NK-92 treated with Interleukin-12 subunit alpha and Interleukin-12 subunit beta, amount 100 ng/mL, for 24 hours (cell line): ENCODE results near the gene JUND.
A peak's percentile ranks its signal among the peaks of the same experiment; 100 is the strongest.
"Not testable (repeated sequence)": the region's sequence is repeated elsewhere in the genome, so short reads cannot be mapped to it uniquely, and the experiment has no call there.

Source experiments
- DNase-seq: peaks from one replicate; lab custom pipeline; 2025; lab: John Stamatoyannopoulos, UW

The JUND gene

GRCh38 chr19:18281082-18282020 lies at the start of gene JUND:
JUND (minus strand) TSS chr19:18281622; CDS start chr19:18281484, 138 bp downstream.
- DNase-seq: peak; percentile 97

DNA sequence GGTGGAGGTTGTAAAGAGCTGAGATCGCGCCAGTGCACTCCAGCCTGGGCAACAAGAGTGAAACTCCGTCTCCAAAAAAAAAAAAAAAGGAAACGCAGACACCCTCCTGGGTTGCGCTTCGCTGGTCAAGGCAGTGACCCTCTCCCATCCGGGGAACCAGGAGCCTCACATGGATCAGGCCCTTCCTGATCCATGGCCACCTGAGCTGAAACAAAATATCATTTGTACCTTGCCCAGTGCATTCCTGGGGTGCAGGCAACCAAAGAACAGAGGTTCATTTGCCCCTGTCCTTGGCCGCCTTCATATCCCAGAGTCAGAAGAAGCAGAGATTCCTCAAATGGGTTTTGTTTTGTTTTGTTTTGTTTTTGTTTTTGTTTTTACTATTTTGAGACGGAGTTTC lies 49.4 kb upstream of the JUND start:
- no peak for DNase-seq

- DNase-seq: no peak
These were observed 47.6 kb upstream of the JUND start for GRCh38 chr19:18329035-18329376.

GRCh38 chr19:18328340-18329034 lies 47.1 kb upstream of the JUND start:
- peak; percentile 82 for DNase-seq

- no peak for DNase-seq
These were observed 45.4 kb upstream of the JUND start for GRCh38 chr19:18326772-18327171.

- DNase-seq: not testable (repeated sequence)
These were observed 42.9 kb upstream of the JUND start for GRCh38 chr19:18324373-18324731.

- DNase-seq: peak; percentile 99
These were observed 41.5 kb upstream of the JUND start, which contains the start of gene LSM4 for GRCh38 chr19:18322759-18323460. LSM4 (minus strand) TSS chr19:18323076; CDS start chr19:18323020, 56 bp downstream.

DNA sequence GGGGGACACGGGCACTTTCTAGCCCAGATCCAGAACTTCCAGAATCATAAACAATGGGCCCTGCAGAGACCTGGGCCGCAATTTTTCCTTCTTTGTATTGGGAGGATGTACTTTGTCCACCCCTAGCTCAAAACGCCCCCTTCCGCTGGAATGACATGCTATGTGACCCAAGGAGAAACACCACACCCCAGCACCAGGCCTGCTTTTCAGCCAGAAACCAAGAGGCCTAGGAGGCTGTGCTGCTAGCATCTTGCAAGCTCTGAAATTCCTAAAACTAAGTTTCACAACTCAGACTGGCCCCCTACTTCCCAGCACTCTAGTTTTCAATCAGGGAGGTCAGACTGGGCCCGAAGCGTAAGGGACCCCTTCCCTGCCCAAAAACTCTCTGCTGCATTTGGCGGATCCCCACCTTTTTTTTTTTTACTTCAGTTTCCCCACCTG lies 40.9 kb upstream of the JUND start:
- DNase-seq: peak; percentile 56

DNA sequence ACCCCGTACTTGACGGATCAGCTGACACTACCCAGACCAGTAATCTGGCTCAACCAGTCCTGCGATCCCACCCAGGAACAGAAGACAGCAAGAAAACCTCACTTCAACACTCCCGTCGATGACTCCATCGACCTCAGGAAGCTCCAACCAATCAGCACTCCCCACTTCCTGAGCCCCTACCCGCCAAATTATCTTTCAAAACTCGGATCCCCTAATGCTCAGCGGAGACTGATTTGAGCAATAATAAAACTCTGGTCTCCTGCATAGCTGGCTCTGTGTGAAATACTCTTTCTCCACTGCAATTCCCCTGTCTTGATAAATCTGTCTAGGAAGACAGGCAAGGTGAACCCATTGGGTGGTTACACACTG lies 40.3 kb upstream of the JUND start:
- DNase-seq: no peak

DNA sequence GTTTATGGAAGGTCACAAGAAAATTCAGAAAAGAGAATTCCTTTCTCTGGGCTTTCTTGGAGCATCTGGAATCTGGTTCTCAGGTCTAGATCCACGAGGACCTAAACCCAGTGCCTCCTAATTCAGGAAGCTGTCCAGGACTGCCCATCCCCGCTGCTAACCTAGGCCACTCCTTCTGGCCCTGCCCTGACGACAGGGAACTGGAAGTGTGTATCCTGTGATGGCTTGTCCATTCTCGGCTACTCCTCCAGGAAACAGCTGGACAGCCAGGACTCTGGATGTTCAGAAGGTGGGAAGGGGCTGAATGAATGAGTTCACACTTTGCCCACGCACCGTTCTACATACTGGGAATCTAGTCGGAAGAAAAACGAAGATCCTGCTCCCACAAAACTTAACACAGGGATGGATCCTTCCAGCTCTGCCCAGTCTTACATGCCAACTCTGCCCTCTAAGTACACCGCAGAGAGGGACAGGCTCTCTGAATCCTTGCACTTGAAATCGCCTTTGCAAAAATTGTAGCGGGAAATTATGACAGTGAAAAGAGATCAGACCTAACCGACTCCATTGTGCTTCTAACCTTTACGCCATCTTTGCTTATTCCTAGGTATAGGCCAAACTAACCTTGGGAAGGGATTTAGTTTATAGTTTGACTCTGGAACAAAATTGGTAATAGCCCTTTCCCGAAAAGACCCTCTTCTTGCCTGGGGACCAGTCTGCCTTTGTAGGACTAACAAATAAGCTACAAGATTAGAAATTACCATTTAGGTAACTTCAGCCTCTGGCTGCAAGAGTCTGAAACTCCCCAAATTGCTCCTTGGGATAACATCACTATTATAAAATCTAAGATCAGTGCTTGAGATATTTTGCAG lies 39.7 kb upstream of the JUND start:
- DNase-seq: no peak

DNA sequence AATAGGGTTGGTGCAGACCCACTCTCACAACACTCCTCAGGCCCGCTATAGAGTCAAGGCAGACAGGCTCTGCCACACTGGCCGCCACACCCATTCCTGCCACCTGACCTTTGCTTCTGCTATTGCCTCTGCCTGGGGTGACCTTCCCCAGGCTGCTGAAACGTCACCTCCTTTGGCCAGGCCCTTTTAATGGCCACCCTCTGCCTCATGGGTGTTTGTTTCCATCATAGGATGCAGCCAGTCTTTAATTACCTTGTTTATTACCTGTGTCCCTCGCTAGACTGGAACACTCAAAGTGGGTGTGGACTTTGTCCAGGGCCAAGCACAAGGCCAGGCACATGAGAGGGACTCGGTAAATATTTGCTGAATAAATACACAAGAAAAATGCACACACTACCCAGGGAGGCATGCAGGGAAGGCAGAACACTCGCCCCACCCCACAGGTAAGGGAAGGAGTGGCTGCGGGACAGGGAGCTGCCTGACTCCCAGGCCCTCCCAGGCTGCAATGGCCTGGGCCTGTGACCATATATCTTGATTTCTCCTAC lies 38.2 kb upstream of the JUND start:
- DNase-seq: no peak

DNA sequence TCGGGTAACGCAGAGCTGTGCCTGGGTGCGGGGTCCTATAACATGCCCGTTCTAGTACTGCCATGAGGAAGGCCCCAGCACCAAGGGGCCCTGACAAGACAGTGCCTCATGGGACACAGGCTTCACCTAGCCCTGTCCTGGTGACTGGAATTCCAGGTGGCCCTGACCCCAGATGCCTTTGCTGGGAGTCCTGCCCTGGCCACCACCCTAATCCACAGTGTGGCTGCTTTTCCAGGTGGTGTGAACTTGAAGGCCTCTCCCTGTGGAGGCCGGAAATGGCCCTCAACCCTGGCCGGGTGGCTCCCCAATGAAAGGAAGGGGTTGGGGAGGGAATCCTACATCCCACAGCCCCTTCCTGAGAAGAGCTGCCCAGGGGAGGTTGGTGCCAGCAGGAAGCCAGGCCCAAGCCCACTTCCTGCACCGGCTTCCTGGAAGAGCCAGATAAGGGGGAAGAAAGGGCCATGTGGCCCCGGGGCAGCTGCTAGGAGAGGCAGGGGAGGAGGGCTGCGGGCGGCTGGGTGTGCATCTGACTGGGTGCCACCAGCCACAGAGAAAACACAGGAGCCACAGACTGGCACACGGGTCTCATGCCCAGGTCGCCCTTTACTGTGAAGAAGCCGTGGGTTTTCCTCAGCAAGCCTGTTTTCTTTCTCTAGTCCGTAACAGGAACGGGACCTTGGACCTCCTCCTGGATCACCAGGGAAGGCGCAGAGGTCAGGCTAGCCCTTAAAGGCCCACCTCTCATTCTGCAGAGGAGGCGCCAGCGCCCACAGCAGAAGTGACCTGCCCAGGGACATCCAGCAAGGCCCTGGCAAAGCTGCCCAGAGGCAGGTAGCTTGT lies 36.8 kb upstream of the JUND start:
- DNase-seq: no peak

- DNase-seq: no peak
These were observed 32.0 kb upstream of the JUND start for GRCh38 chr19:18313398-18313797.

DNA sequence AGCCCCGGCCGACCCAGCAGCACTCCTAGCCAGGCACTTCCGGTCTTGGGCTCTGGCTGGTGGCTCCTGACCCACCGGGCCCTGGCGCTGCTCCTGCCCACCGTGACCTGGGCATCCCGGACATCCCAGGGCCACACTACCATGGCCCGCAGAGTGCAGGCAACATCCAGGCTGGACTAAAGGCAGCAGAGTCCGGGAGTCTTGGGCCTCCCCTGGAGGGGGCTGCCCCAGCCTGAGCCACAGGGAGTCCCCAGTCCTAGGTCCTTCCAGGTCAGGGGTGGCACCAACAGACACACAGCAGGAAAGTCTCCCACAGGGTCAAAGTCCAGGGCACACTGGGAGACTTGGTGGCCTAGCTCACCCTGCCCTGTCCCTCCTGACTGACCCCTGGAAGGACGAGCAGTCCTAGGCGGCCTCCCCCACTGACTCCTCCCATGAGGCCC lies 30.7 kb upstream of the JUND start:
- DNase-seq: no peak

GRCh38 chr19:18311502-18312091 lies 30.2 kb upstream of the JUND start:
- no peak for DNase-seq

- no peak for DNase-seq
These were observed 29.5 kb upstream of the JUND start for GRCh38 chr19:18310966-18311365.

DNA sequence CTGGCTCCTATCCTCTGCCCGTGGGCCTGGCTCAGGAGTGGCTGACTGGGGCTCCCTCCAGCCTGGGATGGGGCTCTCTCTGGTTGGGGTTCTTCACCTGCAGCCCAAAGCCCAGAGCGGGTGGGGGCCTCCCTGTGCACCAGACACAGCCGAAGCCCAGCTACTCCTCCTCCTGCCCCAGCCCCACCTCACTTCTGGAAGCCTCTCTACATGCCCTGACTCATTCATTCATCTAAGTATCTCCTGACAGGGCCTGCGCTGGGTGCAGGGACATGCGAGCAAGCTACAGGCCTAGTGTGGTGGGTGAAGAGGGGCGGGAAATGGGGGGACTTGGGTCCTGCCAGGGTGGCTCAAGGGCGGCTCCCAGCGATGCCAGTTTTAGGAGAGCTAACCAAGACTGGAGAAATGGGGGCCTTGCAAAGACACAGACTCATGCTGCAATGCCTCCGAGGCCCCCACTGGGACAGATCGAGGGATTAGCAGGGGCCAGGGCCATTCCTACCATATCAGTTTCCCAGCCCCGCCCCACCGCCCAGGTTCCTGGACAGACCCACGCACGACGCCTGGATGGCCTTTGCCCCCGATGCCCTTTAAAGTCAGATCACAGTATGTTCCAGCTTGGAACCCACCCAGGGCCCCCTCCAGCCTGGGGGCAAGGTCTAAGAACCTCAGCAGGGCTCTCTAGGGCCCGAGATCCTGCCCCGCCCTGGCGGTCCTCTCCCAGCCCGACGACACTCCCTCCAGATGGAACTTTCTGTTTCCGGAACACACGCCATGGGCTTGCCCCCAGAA lies 28.9 kb upstream of the JUND start:
- no peak for DNase-seq

DNA sequence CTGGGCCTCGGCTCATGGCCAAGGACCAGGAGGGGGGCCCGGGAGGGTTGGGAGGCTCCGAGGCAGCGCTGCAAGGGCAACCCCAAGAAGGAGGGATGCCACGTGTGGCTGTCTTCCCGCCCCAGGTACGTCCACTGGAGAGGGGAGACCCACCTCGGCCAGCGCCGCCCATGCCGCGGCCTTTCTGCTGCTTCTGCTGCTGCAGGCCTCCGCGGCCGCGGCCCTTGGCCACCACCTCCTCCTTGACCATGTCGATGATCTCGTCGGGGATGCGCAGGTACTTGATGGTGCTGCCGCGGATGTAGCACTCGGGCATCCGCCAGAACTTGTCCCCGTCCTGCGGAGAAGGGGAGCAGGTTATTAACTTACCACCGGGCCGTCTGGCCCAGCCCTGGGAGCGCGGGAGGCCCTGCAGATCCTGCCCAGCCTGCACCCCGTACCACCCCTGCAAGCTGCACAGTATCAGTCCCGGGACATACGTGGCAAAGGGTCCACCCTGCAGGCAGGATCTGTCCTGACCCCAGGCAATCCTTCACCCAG lies 28.2 kb upstream of the JUND start:
- DNase-seq: no peak

- DNase-seq: no peak
These were observed 27.5 kb upstream of the JUND start for GRCh38 chr19:18308948-18309325.
